ENCODE results near the gene MCM7.
"Not testable (repeated sequence)": the region's sequence is repeated elsewhere in the genome, so short reads cannot be mapped to it uniquely, and the experiment has no call there.

DNA sequence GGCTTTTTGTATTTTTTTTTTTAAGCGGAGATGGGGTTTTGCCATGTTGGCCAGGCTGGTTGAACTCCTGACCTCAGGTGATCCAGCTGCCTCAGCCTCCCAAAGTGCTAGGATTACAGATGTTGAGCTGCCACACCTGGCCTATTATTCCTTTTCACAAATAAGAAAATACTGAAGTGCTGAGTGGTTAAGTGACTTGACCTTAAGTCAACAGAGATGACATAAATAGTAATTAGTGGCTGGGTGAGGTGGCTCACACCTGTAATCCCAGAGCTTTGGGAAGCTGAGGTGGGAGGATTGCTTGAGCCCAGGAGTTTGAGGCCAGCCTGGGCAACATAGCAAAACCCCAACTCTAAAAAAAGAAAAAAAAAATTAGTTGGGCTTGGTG, 29.0 kb upstream of the MCM7 start:
- TF ChIP-seq, protein P1, sequence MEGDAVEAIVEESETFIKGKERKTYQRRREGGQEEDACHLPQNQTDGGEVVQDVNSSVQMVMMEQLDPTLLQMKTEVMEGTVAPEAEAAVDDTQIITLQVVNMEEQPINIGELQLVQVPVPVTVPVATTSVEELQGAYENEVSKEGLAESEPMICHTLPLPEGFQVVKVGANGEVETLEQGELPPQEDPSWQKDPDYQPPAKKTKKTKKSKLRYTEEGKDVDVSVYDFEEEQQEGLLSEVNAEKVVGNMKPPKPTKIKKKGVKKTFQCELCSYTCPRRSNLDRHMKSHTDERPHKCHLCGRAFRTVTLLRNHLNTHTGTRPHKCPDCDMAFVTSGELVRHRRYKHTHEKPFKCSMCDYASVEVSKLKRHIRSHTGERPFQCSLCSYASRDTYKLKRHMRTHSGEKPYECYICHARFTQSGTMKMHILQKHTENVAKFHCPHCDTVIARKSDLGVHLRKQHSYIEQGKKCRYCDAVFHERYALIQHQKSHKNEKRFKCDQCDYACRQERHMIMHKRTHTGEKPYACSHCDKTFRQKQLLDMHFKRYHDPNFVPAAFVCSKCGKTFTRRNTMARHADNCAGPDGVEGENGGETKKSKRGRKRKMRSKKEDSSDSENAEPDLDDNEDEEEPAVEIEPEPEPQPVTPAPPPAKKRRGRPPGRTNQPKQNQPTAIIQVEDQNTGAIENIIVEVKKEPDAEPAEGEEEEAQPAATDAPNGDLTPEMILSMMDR (IDR thresholded peaks at IDR 0.05) = not testable (repeated sequence)
- TF ChIP-seq POLR2AphosphoS5, POLR2A (IDR thresholded peaks at IDR 0.05): not testable (repeated sequence)

Data from sigmoid colon (tissue), 4 donors.